ENCODE measurements around the gene TMEM229B.

Gene TMEM229B

GRCh38 chr14:67505254-67505653 is 16.7 kb upstream of the TMEM229B start:
- no peak overlapping the region for H3K4me2 ChIP-seq (ENCODE audit: low read depth, low read length, poor library complexity, severe bottlenecking)
- no peaks in the 10 kb centered on the region for H3K27me3 ChIP-seq (ENCODE audit: insufficient read depth, low read length, poor library complexity, severe bottlenecking)
- no peak overlapping the region for H3K9ac ChIP-seq (ENCODE audit: low read depth, low read length, poor library complexity, severe bottlenecking)
- H3K4me3 ChIP-seq (ENCODE audit: low read length, poor library complexity, severe bottlenecking) = no peak overlapping the region
- no peaks in the 10 kb centered on the region for H3K9me2 ChIP-seq (replicated peaks; ENCODE audit: low read depth, low read length)
- no peaks in the 10 kb centered on the region for H4K20me1 ChIP-seq (ENCODE audit: insufficient read depth, low read length, poor library complexity, severe bottlenecking)
- TF ChIP-seq EZH2phosphoT487 (IDR thresholded peaks at IDR 0.05; ENCODE audit: borderline replicate concordance) = no peak
- no peak for TF ChIP-seq CTCF (conservative IDR thresholded peaks at IDR 0.05; ENCODE audit: low read length)
- no peak overlapping the region for H2AFZ ChIP-seq (ENCODE audit: low read length)
- no peaks in the 10 kb centered on the region for H3K9me3 ChIP-seq (ENCODE audit: insufficient read depth, low read depth, low read length)
- no peaks in the 10 kb centered on the region for H3F3A ChIP-seq (ENCODE audit: low read depth)
- no peaks in the 10 kb centered on the region for H3K36me3 ChIP-seq (ENCODE audit: insufficient read depth, low read length)
- no peaks in the 10 kb centered on the region for H3K79me2 ChIP-seq (ENCODE audit: insufficient read depth, low read length)
- H3K4me1 ChIP-seq (ENCODE audit: insufficient read depth, low read length, poor library complexity, severe bottlenecking) = no peaks in the 10 kb centered on the region

GRCh38 chr14:67503331-67503730 is 14.8 kb upstream of the TMEM229B start:
- Histone ChIP-seq H2AFZ (ENCODE audit: low read length) (no peak overlapping the region), H3K9me3 (ENCODE audit: insufficient read depth, low read depth, low read length) (no peaks in the 10 kb centered on the region), H3K36me3 (ENCODE audit: insufficient read depth, low read length) (no peaks in the 10 kb centered on the region), H3K9ac (ENCODE audit: low read depth, low read length, poor library complexity, severe bottlenecking) (no peak overlapping the region), H3K4me1 (ENCODE audit: insufficient read depth, low read length, poor library complexity, severe bottlenecking) (no peaks in the 10 kb centered on the region), H3K9me2 (replicated peaks; ENCODE audit: low read depth, low read length) (no peaks in the 10 kb centered on the region), H3F3A (ENCODE audit: low read depth) (no peaks in the 10 kb centered on the region), H3K79me2 (ENCODE audit: insufficient read depth, low read length) (no peaks in the 10 kb centered on the region), H3K4me2 (ENCODE audit: low read depth, low read length, poor library complexity, severe bottlenecking) (no peak overlapping the region), H3K4me3 (ENCODE audit: low read length, poor library complexity, severe bottlenecking) (no peak overlapping the region), H3K27me3 (ENCODE audit: insufficient read depth, low read length, poor library complexity, severe bottlenecking) (no peaks in the 10 kb centered on the region), H4K20me1 (ENCODE audit: insufficient read depth, low read length, poor library complexity, severe bottlenecking) (no peaks in the 10 kb centered on the region)
- TF ChIP-seq EZH2phosphoT487 (IDR thresholded peaks at IDR 0.05; ENCODE audit: borderline replicate concordance) (no peak), CTCF (conservative IDR thresholded peaks at IDR 0.05; ENCODE audit: low read length) (no peak)

- no peaks in the 10 kb centered on the region for H4K20me1 ChIP-seq (ENCODE audit: insufficient read depth, low read length, poor library complexity, severe bottlenecking)
- no peaks in the 10 kb centered on the region for H3K79me2 ChIP-seq (ENCODE audit: insufficient read depth, low read length)
- H3K9me2 ChIP-seq (replicated peaks; ENCODE audit: low read depth, low read length) = no peaks in the 10 kb centered on the region
- no peak overlapping the region for H2AFZ ChIP-seq (ENCODE audit: low read length)
- no peaks in the 10 kb centered on the region for H3K27me3 ChIP-seq (ENCODE audit: insufficient read depth, low read length, poor library complexity, severe bottlenecking)
- H3K4me3 ChIP-seq (ENCODE audit: low read length, poor library complexity, severe bottlenecking) = no peak overlapping the region
- H3K4me1 ChIP-seq (ENCODE audit: insufficient read depth, low read length, poor library complexity, severe bottlenecking) = no peaks in the 10 kb centered on the region
- no peak overlapping the region for H3K4me2 ChIP-seq (ENCODE audit: low read depth, low read length, poor library complexity, severe bottlenecking)
- H3K9ac ChIP-seq (ENCODE audit: low read depth, low read length, poor library complexity, severe bottlenecking) = no peak overlapping the region
- H3K9me3 ChIP-seq (ENCODE audit: insufficient read depth, low read depth, low read length) = no peaks in the 10 kb centered on the region
- TF ChIP-seq CTCF (conservative IDR thresholded peaks at IDR 0.05; ENCODE audit: low read length) (no peak), EZH2phosphoT487 (IDR thresholded peaks at IDR 0.05; ENCODE audit: borderline replicate concordance) (no peak)
- H3K36me3 ChIP-seq (ENCODE audit: insufficient read depth, low read length) = no peaks in the 10 kb centered on the region
- H3F3A ChIP-seq (ENCODE audit: low read depth) = no peaks in the 10 kb centered on the region
These were observed 14.3 kb upstream of the TMEM229B start for GRCh38 chr14:67502867-67503266.

Data from Loucy (cell line).